ENCODE measurements around the gene MYPOP. TPM values are rescaled to one million over a fixed set of nuclear protein-coding genes. Genes with fewer than 3 reads are reported as not detected.

Gene MYPOP, protein sequence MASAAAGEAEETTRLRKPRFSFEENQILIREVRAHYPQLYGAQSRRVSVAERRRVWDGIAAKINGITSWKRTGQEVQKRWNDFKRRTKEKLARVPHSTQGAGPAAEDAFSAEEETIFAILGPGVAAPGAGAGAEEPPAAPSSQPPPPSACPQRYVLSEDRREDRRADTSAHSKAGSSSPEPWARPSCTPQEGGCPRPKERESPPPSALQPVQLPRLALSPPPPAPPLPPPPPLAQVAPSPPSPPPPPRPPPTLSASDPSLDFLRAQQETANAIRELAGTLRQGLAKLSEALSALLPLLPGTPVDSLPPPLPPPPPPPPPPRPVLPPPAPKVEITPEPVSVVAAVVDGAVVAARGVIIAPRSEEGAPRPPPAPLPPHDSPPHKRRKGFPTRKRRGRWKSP
- total RNA-seq = 6.9 and 7.2 TPM in 2 replicates

DNA sequence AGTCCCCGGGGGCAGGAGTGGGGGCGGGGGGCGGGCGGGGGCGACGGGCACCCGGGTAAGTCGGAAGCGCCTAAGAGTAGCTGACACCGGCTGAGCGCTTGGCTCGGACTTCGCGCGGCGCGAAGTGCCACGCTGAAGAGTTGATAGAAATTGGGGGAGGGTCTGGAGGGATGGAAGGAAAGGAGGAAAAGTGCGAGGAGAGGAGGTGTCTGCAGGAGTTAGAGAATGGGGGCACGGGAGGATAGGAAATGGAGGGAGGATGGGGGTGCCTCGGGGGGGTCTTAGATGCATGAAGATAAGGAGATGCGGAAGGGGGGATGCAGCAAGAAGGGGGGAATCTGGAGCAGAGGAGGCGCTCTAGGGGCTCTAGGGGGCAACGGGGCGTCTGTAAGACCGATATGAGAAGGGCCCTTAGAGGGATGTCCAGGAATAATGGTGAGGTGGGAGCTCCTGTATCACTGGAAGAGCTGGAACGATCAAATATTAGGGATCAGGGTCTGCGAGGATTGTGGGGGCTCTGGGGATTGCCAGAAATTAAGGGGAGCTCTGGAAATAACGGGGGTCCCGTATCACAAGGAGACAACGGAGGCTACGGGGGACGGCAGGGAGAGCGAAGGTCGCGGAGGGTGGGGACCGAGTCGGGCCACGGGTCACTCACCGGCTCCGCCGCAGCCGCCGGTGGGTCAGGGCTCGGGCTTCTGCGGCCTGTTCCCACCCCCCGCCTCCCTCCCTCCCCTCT lies at the start of gene MYPOP:
TSS of gene MYPOP (minus strand) at position 702 of the 739 bp plus-strand sequence. CDS start 840 bp downstream, outside the sequence.
- intact Hi-C loops (cut with micrococcal nuclease) = loop anchor here (1.0 to 5.0 kb wide), 8 partner anchors 16 to 725 kb away; partner anchors contain the start of genes BLOC1S3, CCDC61, IRF2BP1 and SIX5
- peak within 1 kb of the TSS; percentile 92 for H3K27ac Mint-ChIP-seq
- H3K4me3 Mint-ChIP-seq = peak within 1 kb of the TSS; percentile 88
- DNase-seq (ENCODE audit: low spot score) = no peak
- H3K27me3 Mint-ChIP-seq (ENCODE audit: insufficient read depth) = peaks cover 1% of the 10 kb centered on the region
- H3K36me3 Mint-ChIP-seq (ENCODE audit: low read depth) = peaks cover 9% of the 10 kb centered on the region
- no peaks in the 10 kb centered on the region for H3K9me3 Mint-ChIP-seq
- H3K4me1 Mint-ChIP-seq (ENCODE audit: low read depth) = peaks cover 16% of the 10 kb centered on the region

DNA sequence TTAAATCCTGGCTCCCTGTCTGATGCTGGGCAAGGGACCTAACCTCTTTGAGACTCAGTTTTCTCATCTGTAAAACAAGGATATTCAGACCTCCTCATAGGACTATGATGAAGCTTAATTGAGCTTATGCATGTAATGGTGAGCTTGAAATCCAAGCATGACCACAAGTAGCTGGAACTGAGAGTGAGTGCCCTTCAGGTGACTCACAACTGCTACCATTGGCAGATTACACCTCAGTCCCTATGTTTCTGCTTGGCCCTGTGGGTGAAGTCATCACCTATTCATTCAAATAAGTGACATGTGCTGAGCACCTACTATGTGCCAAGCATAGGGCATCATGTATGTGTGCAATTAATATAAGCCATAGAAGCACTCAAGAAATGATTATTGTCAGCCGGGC lies 45.5 kb upstream of the MYPOP start:
- no peak overlapping the region for H3K4me3 Mint-ChIP-seq
- H3K27me3 Mint-ChIP-seq (ENCODE audit: insufficient read depth) = peaks cover 9% of the 10 kb centered on the region
- no peak overlapping the region for H3K27ac Mint-ChIP-seq
- no peak for DNase-seq (ENCODE audit: low spot score)
- no peaks in the 10 kb centered on the region for H3K9me3 Mint-ChIP-seq
- intact Hi-C loops (cut with micrococcal nuclease) = no loop called here
- peaks cover 8% of the 10 kb centered on the region for H3K4me1 Mint-ChIP-seq (ENCODE audit: low read depth)
- H3K36me3 Mint-ChIP-seq (ENCODE audit: low read depth) = no peaks in the 10 kb centered on the region

DNA sequence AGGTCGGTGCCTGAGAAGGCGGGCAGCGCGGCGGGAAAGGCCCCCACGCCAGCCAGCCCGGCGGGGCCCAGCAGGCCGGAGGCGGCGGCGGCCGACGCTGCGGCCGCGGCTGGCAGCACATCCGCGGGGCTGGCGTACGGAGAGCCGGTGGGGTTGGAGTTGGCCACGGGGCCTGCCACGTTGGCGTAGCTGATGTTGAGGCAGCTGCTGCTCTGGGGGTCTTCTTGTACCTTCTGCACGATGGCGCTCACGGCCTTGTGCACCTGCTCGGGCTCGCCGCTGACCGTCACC lies 38.0 kb upstream of the MYPOP start:
- DNase-seq (ENCODE audit: low spot score) = no peak
- intact Hi-C loops (cut with micrococcal nuclease) = no loop called here
- Mint-ChIP-seq H3K4me3 (no peak overlapping the region), H3K27ac (no peak overlapping the region), H3K4me1 (ENCODE audit: low read depth) (no peaks in the 10 kb centered on the region), H3K27me3 (ENCODE audit: insufficient read depth) (peaks cover 25% of the 10 kb centered on the region), H3K36me3 (ENCODE audit: low read depth) (peaks cover 1% of the 10 kb centered on the region), H3K9me3 (peaks cover 11% of the 10 kb centered on the region)

DNA sequence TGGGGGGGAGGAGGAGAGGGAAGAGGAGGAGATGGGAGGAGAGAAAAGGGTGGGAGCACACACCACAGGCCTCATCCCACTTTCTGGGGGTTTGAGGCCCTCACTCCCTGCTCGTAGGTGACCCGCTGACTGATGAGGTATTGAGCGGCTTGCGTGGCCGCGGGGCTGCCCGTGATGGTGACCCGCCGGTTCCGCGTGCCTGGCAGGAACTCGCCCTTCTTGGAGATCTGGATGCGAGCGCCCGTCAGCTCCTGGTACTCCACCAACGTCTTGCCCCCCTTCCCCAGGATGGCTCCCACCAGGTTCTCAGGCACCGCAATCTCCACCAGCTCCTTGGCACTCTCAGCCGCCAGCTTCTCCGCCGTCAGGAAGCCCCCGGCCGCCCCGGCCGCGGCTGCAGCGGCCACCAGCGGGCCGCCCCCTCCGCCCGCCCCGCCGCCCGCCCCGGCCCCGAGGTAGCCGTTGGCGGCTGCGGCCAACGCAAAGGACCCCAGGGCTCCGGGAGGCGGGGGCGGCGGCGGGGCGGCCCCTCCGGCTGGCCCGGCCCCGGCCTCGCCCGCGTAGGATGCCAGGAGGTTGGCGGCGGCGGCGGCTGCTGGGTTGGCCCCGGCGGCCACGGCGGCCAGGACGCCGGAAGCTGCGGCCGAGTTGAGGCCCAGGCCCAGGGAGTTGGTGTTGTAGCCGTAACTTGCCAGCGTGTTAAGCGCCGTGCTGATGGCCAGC lies 37.5 kb upstream of the MYPOP start:
- Mint-ChIP-seq H3K9me3 (peaks cover 11% of the 10 kb centered on the region), H3K4me3 (no peak overlapping the region), H3K36me3 (ENCODE audit: low read depth) (peaks cover 1% of the 10 kb centered on the region), H3K27me3 (ENCODE audit: insufficient read depth) (peaks cover 25% of the 10 kb centered on the region), H3K27ac (no peak overlapping the region), H3K4me1 (ENCODE audit: low read depth) (no peaks in the 10 kb centered on the region)
- intact Hi-C loops (cut with micrococcal nuclease) = no loop called here
- DNase-seq (ENCODE audit: low spot score) = no peak

DNA sequence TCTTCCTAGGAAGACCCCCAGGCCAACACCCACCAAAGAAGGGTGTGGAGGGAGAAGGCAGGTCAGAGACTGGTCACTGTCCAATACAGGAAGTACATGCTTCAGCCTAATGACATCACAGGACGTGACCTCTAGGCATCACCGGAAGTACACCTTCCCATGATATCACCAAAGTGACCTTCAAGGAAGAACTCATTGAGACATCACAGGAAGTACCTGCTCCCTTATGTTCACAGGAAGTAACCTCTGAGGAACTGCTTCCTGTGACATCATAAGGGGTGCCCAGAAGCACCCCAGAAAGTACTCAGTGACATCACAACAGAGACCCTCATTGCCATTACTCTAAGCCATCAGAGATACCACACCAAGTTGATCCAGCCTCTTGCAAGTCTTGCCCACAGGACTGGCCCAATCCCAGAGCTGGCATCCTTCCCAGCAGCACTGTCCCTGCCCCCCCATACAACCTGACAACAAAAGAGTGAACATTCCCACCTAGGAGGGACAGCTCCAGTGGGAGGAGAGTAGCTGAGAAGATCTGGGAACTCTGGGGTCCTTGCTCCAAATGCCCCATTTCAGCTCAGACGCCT lies 36.4 kb upstream of the MYPOP start:
- Mint-ChIP-seq H3K27me3 (ENCODE audit: insufficient read depth) (peaks cover 25% of the 10 kb centered on the region), H3K9me3 (peaks cover 11% of the 10 kb centered on the region), H3K27ac (no peak overlapping the region), H3K4me1 (ENCODE audit: low read depth) (no peaks in the 10 kb centered on the region), H3K4me3 (no peak overlapping the region), H3K36me3 (ENCODE audit: low read depth) (peaks cover 1% of the 10 kb centered on the region)
- DNase-seq (ENCODE audit: low spot score) = no peak
- intact Hi-C loops (cut with micrococcal nuclease) = no loop called here

DNA sequence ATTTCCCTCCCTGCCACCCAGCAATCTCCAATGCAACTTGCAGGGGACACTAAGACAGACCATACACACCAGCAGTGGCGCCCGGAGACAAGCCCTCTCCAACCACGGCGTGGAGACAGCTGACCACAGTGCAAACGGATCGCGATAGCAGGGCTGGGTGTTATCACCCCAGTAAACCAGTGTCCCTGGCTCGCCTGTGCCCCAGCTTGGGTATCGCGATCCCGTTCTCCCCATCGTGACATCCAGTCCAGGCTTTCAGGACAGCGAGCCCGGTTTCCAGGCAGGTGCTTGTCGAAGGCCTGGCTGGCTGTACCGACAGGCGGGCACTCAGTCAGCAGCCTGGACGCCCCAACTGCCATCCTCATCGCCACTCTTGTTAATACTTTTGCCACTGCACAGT lies 32.9 kb upstream of the MYPOP start:
- Mint-ChIP-seq H3K9me3 (peaks cover 11% of the 10 kb centered on the region), H3K36me3 (ENCODE audit: low read depth) (peaks cover 1% of the 10 kb centered on the region), H3K4me1 (ENCODE audit: low read depth) (no peaks in the 10 kb centered on the region), H3K27me3 (ENCODE audit: insufficient read depth) (peaks cover 19% of the 10 kb centered on the region), H3K4me3 (no peak overlapping the region), H3K27ac (no peak overlapping the region)
- intact Hi-C loops (cut with micrococcal nuclease) = no loop called here
- no peak for DNase-seq (ENCODE audit: low spot score)

DNA sequence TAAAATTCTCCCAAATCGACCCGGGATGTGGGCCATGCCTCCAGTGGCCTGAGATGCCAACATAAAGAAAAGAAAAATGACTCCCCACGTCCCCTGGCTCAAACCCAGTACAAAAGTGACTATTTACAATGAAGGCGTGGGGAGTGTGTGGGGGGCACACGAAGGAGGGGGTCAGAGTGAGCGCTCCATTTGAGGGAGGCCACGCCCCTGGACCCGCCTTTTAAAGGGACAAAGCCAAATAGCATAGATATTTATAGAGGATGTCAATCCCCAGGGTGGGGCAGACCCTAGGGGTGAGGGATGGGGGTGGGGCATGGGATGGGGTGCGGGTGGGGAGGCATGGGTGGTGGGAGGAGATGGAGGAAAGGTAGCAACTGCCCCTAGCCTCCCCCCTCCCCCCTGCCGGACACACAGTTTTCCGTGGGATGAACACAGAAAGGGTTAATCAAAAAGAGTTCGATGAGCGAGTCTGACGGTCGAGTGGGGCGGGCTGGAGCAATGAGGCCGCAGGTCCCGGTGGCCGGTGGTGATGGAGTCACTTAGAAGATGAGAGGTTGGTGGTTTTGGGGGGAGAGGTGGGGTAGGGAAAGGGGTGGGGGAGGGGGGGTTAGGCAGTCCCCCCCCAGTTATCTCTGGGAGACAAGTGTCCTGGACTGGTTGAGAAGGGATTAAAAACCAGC lies 32.3 kb upstream of the MYPOP start:
- Mint-ChIP-seq H3K36me3 (ENCODE audit: low read depth) (peaks cover 1% of the 10 kb centered on the region), H3K27me3 (ENCODE audit: insufficient read depth) (peaks cover 22% of the 10 kb centered on the region), H3K27ac (no peak overlapping the region), H3K4me3 (no peak overlapping the region), H3K9me3 (peaks cover 11% of the 10 kb centered on the region), H3K4me1 (ENCODE audit: low read depth) (no peaks in the 10 kb centered on the region)
- DNase-seq (ENCODE audit: low spot score) = no peak
- intact Hi-C loops (cut with micrococcal nuclease) = no loop called here

DNA sequence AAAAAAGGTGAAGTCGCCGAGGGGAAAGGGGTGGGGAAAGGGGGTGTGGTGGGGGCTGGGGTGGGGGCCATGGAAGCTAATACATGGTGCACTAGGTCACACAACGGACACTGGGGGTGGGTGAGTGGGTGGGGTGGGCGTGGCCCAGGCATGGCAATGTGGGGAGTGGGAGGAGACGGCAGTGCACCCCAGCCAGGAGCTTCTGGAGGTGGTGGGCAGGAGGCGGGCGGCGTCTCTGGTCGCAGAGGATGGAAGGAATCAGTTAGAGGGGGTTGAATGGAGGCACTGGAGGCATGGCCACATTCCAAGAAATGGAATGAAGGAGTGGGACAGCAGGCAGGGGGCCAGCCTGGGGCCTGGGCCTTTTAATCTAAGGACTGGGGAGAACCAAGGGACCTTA lies 31.3 kb upstream of the MYPOP start:
- Mint-ChIP-seq H3K9me3 (peaks cover 7% of the 10 kb centered on the region), H3K4me3 (no peak overlapping the region), H3K36me3 (ENCODE audit: low read depth) (peaks cover 1% of the 10 kb centered on the region), H3K4me1 (ENCODE audit: low read depth) (no peaks in the 10 kb centered on the region), H3K27ac (no peak overlapping the region), H3K27me3 (ENCODE audit: insufficient read depth) (peaks cover 17% of the 10 kb centered on the region)
- intact Hi-C loops (cut with micrococcal nuclease) = no loop called here
- DNase-seq (ENCODE audit: low spot score) = no peak

DNA sequence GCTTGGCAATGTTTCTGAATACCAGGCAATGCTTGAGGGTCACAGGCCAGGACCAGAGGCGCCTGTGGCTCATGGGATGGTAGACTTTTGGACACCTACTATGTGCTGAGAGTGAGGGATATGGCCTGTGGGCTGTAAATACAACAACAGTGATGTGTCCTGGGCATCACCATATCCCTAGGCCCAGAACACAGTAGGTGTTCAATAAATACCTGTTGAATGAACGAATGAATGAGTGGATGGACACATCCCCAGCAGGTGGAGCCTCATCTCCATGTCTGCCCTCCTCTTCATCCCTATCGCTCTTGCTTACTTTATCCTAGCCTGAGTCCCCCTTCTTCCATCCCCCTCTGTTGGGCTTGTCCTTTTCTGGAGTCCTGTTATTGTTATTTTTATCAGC lies 28.6 kb upstream of the MYPOP start:
- H3K27me3 Mint-ChIP-seq (ENCODE audit: insufficient read depth) = peaks cover 15% of the 10 kb centered on the region
- no peaks in the 10 kb centered on the region for H3K36me3 Mint-ChIP-seq (ENCODE audit: low read depth)
- peaks cover 15% of the 10 kb centered on the region for H3K4me1 Mint-ChIP-seq (ENCODE audit: low read depth)
- H3K9me3 Mint-ChIP-seq = no peaks in the 10 kb centered on the region
- H3K27ac Mint-ChIP-seq = no peak overlapping the region
- H3K4me3 Mint-ChIP-seq = no peak overlapping the region
- intact Hi-C loops (cut with micrococcal nuclease) = no loop called here
- no peak for DNase-seq (ENCODE audit: low spot score)

DNA sequence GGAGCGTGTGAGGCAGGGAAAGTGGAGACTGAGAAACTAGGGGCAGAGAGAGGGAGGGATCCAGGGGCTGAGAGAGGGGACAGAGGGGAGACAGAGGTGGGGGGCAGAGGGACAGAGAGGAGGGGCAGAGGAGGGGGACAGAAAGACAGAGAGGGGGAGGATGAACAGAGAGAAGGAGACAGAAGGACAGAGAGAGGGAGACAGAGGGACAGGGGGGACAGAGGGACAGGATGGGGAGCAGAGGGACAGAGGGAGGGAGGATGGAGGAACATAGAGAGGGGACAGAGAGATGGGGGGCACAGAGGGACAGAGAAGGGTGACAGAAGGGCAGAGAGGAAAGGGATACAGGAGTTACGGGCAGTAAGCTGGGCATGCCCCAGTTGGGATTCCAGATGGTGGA lies 26.8 kb upstream of the MYPOP start:
- Mint-ChIP-seq H3K27me3 (ENCODE audit: insufficient read depth) (peaks cover 15% of the 10 kb centered on the region), H3K4me1 (ENCODE audit: low read depth) (peaks cover 19% of the 10 kb centered on the region), H3K4me3 (no peak overlapping the region), H3K9me3 (no peaks in the 10 kb centered on the region), H3K27ac (no peak overlapping the region), H3K36me3 (ENCODE audit: low read depth) (no peaks in the 10 kb centered on the region)
- intact Hi-C loops (cut with micrococcal nuclease) = loop anchor here (5.0 kb wide), 1 partner anchor 88 kb away; no protein-coding TSS in a partner anchor
- DNase-seq (ENCODE audit: low spot score) = no peak

DNA sequence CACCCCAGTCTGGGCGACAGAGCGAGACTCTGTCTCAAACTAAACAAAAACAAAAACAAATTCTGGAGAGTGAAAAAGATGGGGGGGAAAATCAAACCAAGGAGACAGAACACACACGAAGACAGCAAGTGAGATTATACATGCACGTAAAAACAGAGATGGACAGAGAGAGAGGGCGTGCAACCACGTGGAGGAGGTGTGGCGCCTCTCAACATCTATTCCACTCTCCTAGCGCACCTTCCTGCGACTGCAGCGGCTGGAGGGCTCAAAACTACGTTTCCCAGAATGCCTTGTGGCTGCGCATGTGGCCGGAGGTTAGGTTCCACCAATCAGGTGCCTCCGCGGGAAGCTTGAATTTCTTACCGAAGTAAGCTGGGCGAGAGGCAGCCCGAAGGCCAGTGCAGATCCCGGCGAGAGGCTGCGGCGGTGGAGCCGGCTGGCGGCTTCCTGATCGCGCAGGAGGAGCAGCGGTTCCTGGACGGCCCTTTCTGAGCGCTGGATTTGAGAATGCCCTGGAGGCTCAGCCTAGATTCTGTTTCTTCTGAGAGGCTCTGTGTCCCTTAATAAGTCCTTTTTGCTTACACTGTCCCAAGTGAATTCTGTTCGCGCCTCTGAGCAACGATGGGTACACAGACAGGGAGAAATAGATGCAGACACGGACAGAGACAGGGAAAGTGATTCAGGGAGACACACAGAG lies 25.3 kb upstream of the MYPOP start:
- Mint-ChIP-seq H3K4me1 (ENCODE audit: low read depth) (peaks cover 19% of the 10 kb centered on the region), H3K27ac (no peak overlapping the region), H3K27me3 (ENCODE audit: insufficient read depth) (peaks cover 15% of the 10 kb centered on the region), H3K9me3 (no peaks in the 10 kb centered on the region), H3K4me3 (peak overlapping the region; percentile 78), H3K36me3 (ENCODE audit: low read depth) (no peaks in the 10 kb centered on the region)
- peak; percentile 86 for DNase-seq (ENCODE audit: low spot score)
- intact Hi-C loops (cut with micrococcal nuclease) = loop anchor here (1.0 to 5.0 kb wide), 5 partner anchors 25 to 90 kb away; partner anchors contain the start of genes CCDC61, IRF2BP1, MYPOP and SYMPK
